HG03060 (cell line): ENCODE data around the gene PDE7B.

Experiments
- ATAC-seq: cut with Tn5 transposase; IDR thresholded peaks from one replicate; pipeline ENCODE4 v1.9.1; 2021; ENCODE audit warnings: low read depth, moderate number of reproducible peaks; ENCODE audit not compliant: unreplicated experiment

The PDE7B gene

GRCh38 chr6:136059308-136059707, 207.8 kb downstream of the PDE7B start:
- no peak for ATAC-seq

GRCh38 chr6:136060052-136060451, 208.6 kb downstream of the PDE7B start:
- ATAC-seq, result no peak

- ATAC-seq, result no peak
These were observed 209.3 kb downstream of the PDE7B start for GRCh38 chr6:136060759-136061158.

- ATAC-seq, result no peak
These were observed 210.2 kb downstream of the PDE7B start for GRCh38 chr6:136061701-136062100.

GRCh38 chr6:136063096-136063495, 211.6 kb downstream of the PDE7B start:
- ATAC-seq, result no peak

- no peak for ATAC-seq
These were observed 214.5 kb downstream of the PDE7B start for GRCh38 chr6:136066005-136066404.

GRCh38 chr6:136067731-136068341, 216.3 kb downstream of the PDE7B start:
- ATAC-seq, result no peak

GRCh38 chr6:136069119-136069518, 217.6 kb downstream of the PDE7B start:
- ATAC-seq, result no peak

GRCh38 chr6:136070815-136071214, 219.3 kb downstream of the PDE7B start:
- no peak for ATAC-seq

GRCh38 chr6:136072691-136073090, 221.2 kb downstream of the PDE7B start:
- ATAC-seq, result no peak

GRCh38 chr6:136073216-136073615, 221.7 kb downstream of the PDE7B start:
- ATAC-seq, result no peak

GRCh38 chr6:136076496-136076895, 225.0 kb downstream of the PDE7B start:
- no peak for ATAC-seq

- ATAC-seq, result no peak
These were observed 226.5 kb downstream of the PDE7B start for GRCh38 chr6:136077834-136078576.

- no peak for ATAC-seq
These were observed 228.4 kb downstream of the PDE7B start for GRCh38 chr6:136079701-136080565.

GRCh38 chr6:136083540-136083939, 232.0 kb downstream of the PDE7B start:
- ATAC-seq, result no peak

- no peak for ATAC-seq
These were observed 232.9 kb downstream of the PDE7B start for GRCh38 chr6:136084403-136084802.

- ATAC-seq, result no peak
These were observed 234.0 kb downstream of the PDE7B start for GRCh38 chr6:136085370-136086115.

GRCh38 chr6:136086686-136087085, 235.2 kb downstream of the PDE7B start:
- ATAC-seq, result no peak

- no peak for ATAC-seq
These were observed 236.5 kb downstream of the PDE7B start for GRCh38 chr6:136087986-136088385.

GRCh38 chr6:136088693-136089092, 237.2 kb downstream of the PDE7B start:
- ATAC-seq, result no peak

GRCh38 chr6:136089876-136090275, 238.4 kb downstream of the PDE7B start:
- ATAC-seq, result no peak
